NOMO-1 treated with dmso at 0.1 percent for 144 hours (cell line): ENCODE measurements around the gene COMMD1.

Experiments used
- DNase-seq: peaks from one replicate; lab custom pipeline; 2025; ENCODE audit not compliant: unreplicated experiment; lab: John Stamatoyannopoulos, UW

COMMD1 gene

GRCh38 chr2:62175728-62176127, 270.3 kb downstream of the COMMD1 start:
- no peak for DNase-seq

DNA sequence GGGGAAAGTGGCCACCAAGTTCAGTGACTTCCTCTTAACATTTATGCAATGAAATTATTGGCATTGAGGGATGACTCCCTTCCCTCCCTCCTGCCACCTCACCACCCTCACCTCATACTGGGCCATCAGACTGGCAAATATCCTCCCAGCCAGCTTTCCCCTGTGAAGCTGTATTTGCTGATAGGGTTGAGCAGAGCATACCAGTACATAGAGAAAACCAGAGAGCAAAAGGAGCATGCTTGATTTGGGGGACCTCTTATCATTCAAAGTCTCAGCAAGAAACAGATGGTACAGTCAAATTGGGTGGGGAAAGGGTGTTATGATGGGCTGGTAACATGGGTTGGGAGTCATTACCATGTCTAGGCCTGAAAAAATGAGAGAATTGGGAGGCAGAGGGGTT, 271.3 kb downstream of the COMMD1 start:
- no peak for DNase-seq

DNA sequence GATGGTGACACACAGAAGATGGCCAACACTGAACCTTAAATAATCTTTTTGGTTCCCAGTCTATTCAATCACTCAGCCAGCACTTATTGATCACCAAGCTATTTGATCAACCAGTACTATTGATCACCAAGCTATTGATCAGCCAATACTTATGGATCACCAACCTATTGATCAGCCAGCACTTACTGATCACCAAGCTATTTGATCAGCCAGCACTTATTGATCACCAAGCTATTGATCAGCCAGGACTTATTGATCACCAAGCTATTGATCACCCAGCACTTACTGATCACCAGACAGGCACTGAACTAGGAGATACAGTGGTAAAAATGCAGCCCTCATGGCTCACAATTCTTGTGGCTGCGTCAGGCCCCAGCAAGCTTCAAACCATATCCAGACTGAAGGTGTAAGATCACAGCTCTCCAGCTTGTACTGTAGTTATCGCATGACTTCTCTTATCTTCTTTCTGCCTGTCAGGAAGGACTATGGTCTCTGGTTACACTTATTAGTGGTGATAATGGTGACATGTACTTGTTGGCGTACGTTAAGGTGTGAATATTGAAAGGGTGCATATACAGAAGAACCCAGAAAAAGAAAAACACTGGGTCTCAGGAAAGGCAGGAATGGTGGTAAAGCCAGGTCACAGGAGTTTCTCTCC, 272.0 kb downstream of the COMMD1 start:
- no peak for DNase-seq

DNA sequence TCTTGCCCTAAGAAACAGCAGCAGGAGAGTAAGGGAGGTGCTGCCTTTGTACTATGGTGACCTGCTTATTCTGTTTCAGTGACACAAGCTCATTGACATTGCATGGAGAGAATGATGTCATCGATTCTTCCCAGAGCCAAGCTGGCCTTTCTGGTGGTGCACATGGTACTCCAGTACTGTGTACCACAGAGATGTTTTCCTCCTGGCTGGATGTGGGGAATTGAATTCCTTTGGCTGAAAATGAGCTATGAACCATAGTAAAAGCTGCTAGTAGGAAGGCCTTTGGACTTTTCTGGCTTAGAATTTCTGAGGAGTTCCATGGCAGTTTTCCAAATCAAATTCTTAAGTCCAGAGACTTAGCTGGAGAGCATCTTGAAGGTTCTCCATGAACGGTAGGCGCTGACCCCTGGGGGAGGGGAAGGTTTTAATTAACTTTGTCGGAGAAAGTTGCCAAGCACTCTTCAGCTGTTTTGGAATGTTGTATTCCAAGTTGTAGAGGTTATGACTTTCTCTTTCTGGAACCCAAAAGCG, 273.3 kb downstream of the COMMD1 start:
- DNase-seq = no peak

DNA sequence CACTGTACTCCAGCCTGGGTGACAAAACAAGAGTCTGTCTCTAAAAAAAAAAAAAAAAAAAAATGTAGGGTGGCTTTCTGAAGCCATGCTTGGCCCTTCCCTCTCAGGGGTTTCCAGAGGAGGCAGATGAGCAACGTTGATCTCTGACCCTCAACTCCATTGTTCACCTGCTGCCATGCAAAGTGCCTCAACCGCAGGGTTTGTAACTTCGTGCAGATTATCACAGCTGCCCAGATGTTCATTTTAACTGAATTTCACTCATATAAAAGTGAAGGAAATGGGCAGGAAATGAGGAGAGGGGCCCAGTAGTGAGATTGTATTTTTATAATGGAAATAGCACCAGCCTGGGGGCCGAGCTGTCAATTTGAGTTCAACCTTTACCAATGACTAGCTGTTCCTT, 275.5 kb downstream of the COMMD1 start:
- no peak for DNase-seq

- no peak for DNase-seq
Observed at GRCh38 chr2:62181843-62182242, 276.4 kb downstream of the COMMD1 start.

DNA sequence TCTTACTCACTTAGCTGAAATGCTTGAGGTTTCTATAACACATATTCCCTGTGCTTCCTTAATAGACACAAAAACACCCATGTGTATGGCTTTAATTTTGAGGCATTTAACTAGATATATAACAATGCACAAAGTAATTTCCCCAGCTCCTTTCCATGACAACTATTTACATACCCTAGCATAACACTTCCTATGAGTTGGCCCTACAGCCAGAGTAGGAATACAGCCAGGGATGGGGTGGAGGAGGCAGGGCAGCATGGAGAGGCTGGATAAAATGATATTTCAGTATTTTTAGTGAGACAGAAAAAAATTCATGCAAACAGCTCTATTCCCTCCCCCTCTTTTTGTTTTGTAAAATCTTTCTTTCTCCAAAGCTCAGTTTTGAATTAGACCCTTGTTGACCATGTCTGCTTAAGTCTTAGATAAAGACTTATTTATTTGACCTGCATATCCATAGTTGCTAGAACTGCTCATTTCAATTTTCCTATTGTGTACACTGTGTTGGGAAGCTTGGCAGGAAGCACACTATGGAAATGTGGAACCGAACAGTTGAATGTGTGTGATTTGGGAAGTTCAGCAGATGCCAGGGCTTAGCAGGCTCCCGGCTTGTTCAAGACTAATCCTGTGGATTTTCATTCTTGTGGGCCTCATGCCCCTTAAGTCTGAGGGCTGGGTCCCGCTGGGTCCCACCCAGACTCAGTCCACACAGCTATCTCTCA, 279.2 kb downstream of the COMMD1 start:
- DNase-seq = no peak
